Gastrocnemius medialis (tissue), 4 donors: ENCODE results near the gene ZCWPW1. TPM values are rescaled to one million over a fixed set of nuclear protein-coding genes. Genes with fewer than 3 reads are reported as not detected.
A peak's percentile ranks its signal among the peaks of the same experiment; 100 is the strongest.

ENCODE experiments used
- ATAC-seq, 2 donors: fragments of 150-250 bp; one replicate each; pipeline ENCODE4 v1.9.1; 2016
- DNase-seq, 2 donors: peaks; one replicate each; pipeline ENCODE4 v3.0.0-alpha.2; 2019
- H3K27ac ChIP-seq, 4 donors: fragments of 200-600 bp; sonication (generic); 1 replicate in 1 of 4; 2 replicates in 3 of 4; pipeline ENCODE4 v1.5.1; 2016 to 2018; ENCODE audit warnings: mild to moderate bottlenecking in 2 of 4, moderate library complexity in 1 of 4
- H3K27me3 ChIP-seq, 3 donors: fragments of 200-600 bp; sonication (generic) in 2 of 3; 1 replicate in 1 of 3; 2 replicates in 2 of 3; pipeline versions ENCODE4 v1.5.1 to v1.6.0; 2016 to 2019; ENCODE audit warnings: mild to moderate bottlenecking in 1 of 3, moderate library complexity in 1 of 3
- H3K36me3 ChIP-seq, 2 donors: fragments of 200-600 bp; sonication (generic) in 1 of 2; one replicate each; pipeline ENCODE4 v1.5.1; 2017 to 2018
- H3K4me1 ChIP-seq, 2 donors: fragments of 200-600 bp; sonication (generic) in 1 of 2; one replicate each; pipeline ENCODE4 v1.5.1; 2016 to 2017; ENCODE audit warnings: mild to moderate bottlenecking in 2 of 2
- H3K4me3 ChIP-seq, 4 donors: fragments of 200-600 bp; sonication (generic) in 3 of 4; 1 replicate in 1 of 4; 2 replicates in 3 of 4; pipeline ENCODE4 v1.5.1; 2016 to 2019; ENCODE audit warnings: mild to moderate bottlenecking in 2 of 4
- H3K9me3 ChIP-seq, 3 donors: fragments of 200-600 bp; sonication (generic) in 2 of 3; 1 replicate in 1 of 3; 2 replicates in 2 of 3; pipeline ENCODE4 v1.5.1; 2016 to 2019
- CTCF ChIP-seq, 5 experiments: fragments of 450-650 bp in 3 of 5; fragments of 200-600 bp in 2 of 5; sonication (generic) in 2 of 5; IDR thresholded peaks in 4 of 5; conservative IDR thresholded peaks in 1 of 5; 1 replicate in 4 of 5; 2 replicates in 1 of 5; pipeline ENCODE4 v1.5.1; 2016 to 2019; ENCODE audit warnings: antibody characterized with exemption in 5 of 5, mild to moderate bottlenecking in 3 of 5, moderate library complexity in 3 of 5
- POLR2A ChIP-seq, 2 donors: fragments of 450-650 bp; IDR thresholded peaks; one replicate each; pipeline ENCODE4 v1.6.1; 2017; ENCODE audit warnings: antibody characterized with exemption in 2 of 2, mild to moderate bottlenecking in 2 of 2, moderate library complexity in 2 of 2
- in situ Hi-C, 4 donors: fragments of 200-750 bp; cut with MboI; loops; one replicate each; pipeline versions ENCODE4 v1.15.0 to v1.8.0; 2017; ENCODE audit warnings: low sequenced_read_pairs in 4 of 4
- intact Hi-C: fragments of 100-400 bp; cut with DNase I; formaldehyde crosslinking; loops from one replicate; pipeline ENCODE4 v1.15.1; 2023; ENCODE audit warnings: low total_unique reads
- total RNA-seq, 4 donors: library from RNA; depleted of rRNA; stranded (reverse); fragments of >200 nt; gene quantifications; one replicate each; pipeline versions ENCODE4 v1.1.0 to v1.2.3, GENCODE V29; 2016

Gene ZCWPW1
- total RNA-seq, 4 donors from 2014 or later: 1.6 to 8.5 (median 2.7) TPM

- no peaks in the 10 kb centered on the region for H3K4me1 ChIP-seq
- TF ChIP-seq CTCF (IDR thresholded peaks at IDR 0.05 in 4 of 5, conservative IDR thresholded peaks at IDR 0.05 in 1 of 5) (no peak), POLR2A (IDR thresholded peaks at IDR 0.05) (no peak)
- peak in 1 of 2 donors; percentile 24 for ATAC-seq
These were observed 55.2 kb downstream of the ZCWPW1 start, which contains the start of gene PILRA for GRCh38 chr7:100373261-100373831. TSS of gene PILRA (plus strand) at chr7:100373487. CDS start at chr7:100373657, 170 bp downstream.

GRCh38 chr7:100372694-100373093 is 55.8 kb downstream of the ZCWPW1 start:
- Histone ChIP-seq H3K4me3 (no peak overlapping the region), H3K36me3 (peaks cover 0 to under 1% of the 10 kb centered on the region in 2 donors), H3K4me1 (no peaks in the 10 kb centered on the region), H3K27me3 (no peaks in the 10 kb centered on the region), H3K27ac (peak overlapping the region in 3 of 4 donors; percentile 14 to 52 (median 18)), H3K9me3 (no peaks in the 10 kb centered on the region)
- TF ChIP-seq CTCF (IDR thresholded peaks at IDR 0.05 in 4 of 5, conservative IDR thresholded peaks at IDR 0.05 in 1 of 5): no peak
- no peak for ATAC-seq
- in situ Hi-C loops (no loop called here), intact Hi-C loops (no loop called here)
- DNase-seq: no peak

More at GRCh38 chr7:100373261-100373831, 55.2 kb downstream of the ZCWPW1 start, which contains the start of gene PILRA:
- H3K36me3 ChIP-seq: no peaks in the 10 kb centered on the region
- peak within 1 kb of the TSS in 3 of 4 donors; percentile 14 to 52 (median 18) for H3K27ac ChIP-seq
- H3K9me3 ChIP-seq: no peaks in the 10 kb centered on the region
- intact Hi-C loops (no loop called here), in situ Hi-C loops (no loop called here)
- DNase-seq: no peak
- no peaks in the 10 kb centered on the region for H3K27me3 ChIP-seq
- peak within 1 kb of the TSS in 1 of 4 donors; percentile 15 for H3K4me3 ChIP-seq

GRCh38 chr7:100372256-100372655 is 56.2 kb downstream of the ZCWPW1 start:
- H3K27ac ChIP-seq: peak overlapping the region in 2 of 4 donors; percentile 14 to 52
- no peaks in the 10 kb centered on the region for H3K4me1 ChIP-seq
- H3K27me3 ChIP-seq: no peaks in the 10 kb centered on the region
- no peaks in the 10 kb centered on the region for H3K9me3 ChIP-seq
- peaks cover 0 to 5% of the 10 kb centered on the region in 2 donors for H3K36me3 ChIP-seq
- TF ChIP-seq POLR2A (IDR thresholded peaks at IDR 0.05) (no peak), CTCF (IDR thresholded peaks at IDR 0.05 in 4 of 5, conservative IDR thresholded peaks at IDR 0.05 in 1 of 5) (no peak)
- H3K4me3 ChIP-seq: no peak overlapping the region
- DNase-seq (no peak), ATAC-seq (peak in 1 of 2 donors; percentile 37)
- intact Hi-C loops (no loop called here), in situ Hi-C loops (no loop called here)

GRCh38 chr7:100371561-100372171 is 56.8 kb downstream of the ZCWPW1 start:
- in situ Hi-C loops: no loop called here
- Histone ChIP-seq H3K4me3 (no peak overlapping the region), H3K4me1 (no peaks in the 10 kb centered on the region), H3K27me3 (no peaks in the 10 kb centered on the region), H3K9me3 (no peaks in the 10 kb centered on the region), H3K27ac (peak overlapping the region in 1 of 4 donors; percentile 52), H3K36me3 (peaks cover 0 to 6% of the 10 kb centered on the region in 2 donors)
- DNase-seq (no peak), ATAC-seq (peak in 1 of 2 donors; percentile 17)
- TF ChIP-seq CTCF (IDR thresholded peaks at IDR 0.05 in 4 of 5, conservative IDR thresholded peaks at IDR 0.05 in 1 of 5): no peak
- no peak for TF ChIP-seq POLR2A (IDR thresholded peaks at IDR 0.05)
- intact Hi-C loops: no loop called here
